Activated naive CD8-positive, alpha-beta T cell treated with anti-CD3 and anti-CD28 coated beads, Interleukin-2, amount 10 ng/mL, durations not matched to agents 7 days and 5 days (primary cell): ENCODE measurements around the gene MROH2A. TPM values are rescaled to one million over a fixed set of nuclear protein-coding genes. Genes with fewer than 3 reads are reported as not detected.
"Not testable (repeated sequence)": the region's sequence is repeated elsewhere in the genome, so short reads cannot be mapped to it uniquely, and the experiment has no call there.

ENCODE experiments used
- ATAC-seq: fragments of 150-1000 bp; cut with Tn5 transposase; one replicate; pipeline ENCODE4 v1.10.0; 2021; ENCODE audit warnings: low read depth, moderate library complexity
- POLR2A ChIA-PET: fragments of 350-600 bp; sonication (Branson Sonifier 250); formaldehyde crosslinking; loops from one replicate; lab custom pipeline; 2021; ENCODE audit warnings: antibody characterized with exemption; lab: Charles Lee
- DNase-seq: peaks from one replicate; pipeline ENCODE4 v3.0.0; 2021
- H3K27ac Mint-ChIP-seq: one replicate; pipeline ENCODE4 v1.8.0; 2022; ENCODE audit warnings: mild to moderate bottlenecking, mixed read lengths
- H3K27me3 Mint-ChIP-seq: one replicate; pipeline ENCODE4 v1.8.0; 2022; ENCODE audit warnings: mild to moderate bottlenecking, moderate library complexity, mixed read lengths
- H3K36me3 Mint-ChIP-seq: one replicate; pipeline ENCODE4 v1.8.0; 2021; ENCODE audit warnings: mild to moderate bottlenecking, mixed read lengths
- H3K4me1 Mint-ChIP-seq: one replicate; pipeline ENCODE4 v1.8.0; 2021; ENCODE audit warnings: mixed read lengths
- H3K4me3 Mint-ChIP-seq: one replicate; pipeline ENCODE4 v1.8.0; 2022; ENCODE audit warnings: mild to moderate bottlenecking, moderate library complexity, mixed read lengths
- H3K9me3 Mint-ChIP-seq: one replicate; pipeline ENCODE4 v1.8.0; 2021; ENCODE audit warnings: mixed read lengths
- total RNA-seq, 2 experiments: library from RNA; stranded (reverse); gene quantifications; one replicate each; pipeline ENCODE4 v1.2.3, GENCODE V29; 2021

The MROH2A gene
- total RNA-seq, 2 experiments from 2014 or later = not detected

- H3K4me1 Mint-ChIP-seq, ATAC-seq, H3K27ac Mint-ChIP-seq, H3K4me3 Mint-ChIP-seq, POLR2A ChIA-PET, DNase-seq, H3K36me3 Mint-ChIP-seq: not testable (repeated sequence)
- Mint-ChIP-seq H3K27me3 (peaks cover 20% of the 10 kb centered on the region), H3K9me3 (peaks cover 19% of the 10 kb centered on the region)
These were observed 26.7 kb upstream of the MROH2A start for GRCh38 chr2:233751212-233752009.

- H3K27ac Mint-ChIP-seq = no peak overlapping the region
- ATAC-seq (no peak), DNase-seq (no peak)
- no peak overlapping the region for H3K4me3 Mint-ChIP-seq
- peaks cover 12% of the 10 kb centered on the region for H3K9me3 Mint-ChIP-seq
- no peaks in the 10 kb centered on the region for H3K36me3 Mint-ChIP-seq
- POLR2A ChIA-PET = no interaction called here
- H3K27me3 Mint-ChIP-seq = peaks cover 12% of the 10 kb centered on the region
- no peaks in the 10 kb centered on the region for H3K4me1 Mint-ChIP-seq
These were observed 23.1 kb upstream of the MROH2A start for GRCh38 chr2:233754872-233755611.

GRCh38 chr2:233756429-233757081 is 21.6 kb upstream of the MROH2A start:
- ATAC-seq = no peak
- DNase-seq = no peak
- Mint-ChIP-seq H3K27ac (no peak overlapping the region), H3K4me1 (no peaks in the 10 kb centered on the region), H3K27me3 (peaks cover 12% of the 10 kb centered on the region), H3K36me3 (no peaks in the 10 kb centered on the region), H3K4me3 (no peak overlapping the region), H3K9me3 (peaks cover 6% of the 10 kb centered on the region)
- POLR2A ChIA-PET = no interaction called here

GRCh38 chr2:233758141-233758540 is 20.0 kb upstream of the MROH2A start:
- H3K27me3 Mint-ChIP-seq = peaks cover 3% of the 10 kb centered on the region
- POLR2A ChIA-PET = no interaction called here
- no peaks in the 10 kb centered on the region for H3K9me3 Mint-ChIP-seq
- H3K36me3 Mint-ChIP-seq = no peaks in the 10 kb centered on the region
- no peak for DNase-seq
- no peak overlapping the region for H3K27ac Mint-ChIP-seq
- ATAC-seq = no peak
- H3K4me3 Mint-ChIP-seq = no peak overlapping the region
- no peaks in the 10 kb centered on the region for H3K4me1 Mint-ChIP-seq

GRCh38 chr2:233758849-233759248 is 19.3 kb upstream of the MROH2A start:
- Mint-ChIP-seq H3K4me3 (no peak overlapping the region), H3K9me3 (no peaks in the 10 kb centered on the region), H3K4me1 (no peaks in the 10 kb centered on the region), H3K27me3 (peaks cover 9% of the 10 kb centered on the region), H3K36me3 (no peaks in the 10 kb centered on the region), H3K27ac (no peak overlapping the region)
- no peak for ATAC-seq
- DNase-seq = no peak
- POLR2A ChIA-PET = no interaction called here

GRCh38 chr2:233760043-233760442 is 18.1 kb upstream of the MROH2A start, which contains the start of gene UGT1A1:
TSS of gene UGT1A1 (plus strand) at chr2:233760270. CDS start at chr2:233760288, 18 bp downstream.
- POLR2A ChIA-PET = no interaction called here
- H3K4me1 Mint-ChIP-seq = no peaks in the 10 kb centered on the region
- ATAC-seq = no peak
- no peak for DNase-seq
- peaks cover 12% of the 10 kb centered on the region for H3K27me3 Mint-ChIP-seq
- H3K27ac Mint-ChIP-seq = no peak within 1 kb of the TSS
- H3K9me3 Mint-ChIP-seq = no peaks in the 10 kb centered on the region
- H3K4me3 Mint-ChIP-seq = no peak within 1 kb of the TSS
- H3K36me3 Mint-ChIP-seq = no peaks in the 10 kb centered on the region

GRCh38 chr2:233761040-233761769 is 16.9 kb upstream of the MROH2A start:
- H3K27ac Mint-ChIP-seq = no peak overlapping the region
- POLR2A ChIA-PET = no interaction called here
- H3K27me3 Mint-ChIP-seq = peaks cover 11% of the 10 kb centered on the region
- no peaks in the 10 kb centered on the region for H3K36me3 Mint-ChIP-seq
- ATAC-seq (no peak), DNase-seq (no peak)
- H3K4me1 Mint-ChIP-seq = no peaks in the 10 kb centered on the region
- H3K9me3 Mint-ChIP-seq = no peaks in the 10 kb centered on the region
- no peak overlapping the region for H3K4me3 Mint-ChIP-seq

GRCh38 chr2:233764264-233764663 is 13.9 kb upstream of the MROH2A start:
- POLR2A ChIA-PET = no interaction called here
- ATAC-seq = no peak
- no peak for DNase-seq
- Mint-ChIP-seq H3K36me3 (no peaks in the 10 kb centered on the region), H3K4me3 (no peak overlapping the region), H3K9me3 (no peaks in the 10 kb centered on the region), H3K4me1 (no peaks in the 10 kb centered on the region), H3K27me3 (peaks cover 16% of the 10 kb centered on the region), H3K27ac (no peak overlapping the region)

GRCh38 chr2:233764761-233765160 is 13.4 kb upstream of the MROH2A start:
- H3K36me3 Mint-ChIP-seq = no peaks in the 10 kb centered on the region
- H3K9me3 Mint-ChIP-seq = no peaks in the 10 kb centered on the region
- POLR2A ChIA-PET = no interaction called here
- H3K4me1 Mint-ChIP-seq = no peaks in the 10 kb centered on the region
- DNase-seq (no peak), ATAC-seq (no peak)
- peaks cover 14% of the 10 kb centered on the region for H3K27me3 Mint-ChIP-seq
- no peak overlapping the region for H3K4me3 Mint-ChIP-seq
- no peak overlapping the region for H3K27ac Mint-ChIP-seq

- no peaks in the 10 kb centered on the region for H3K36me3 Mint-ChIP-seq
- H3K27me3 Mint-ChIP-seq = peaks cover 14% of the 10 kb centered on the region
- no peaks in the 10 kb centered on the region for H3K4me1 Mint-ChIP-seq
- H3K4me3 Mint-ChIP-seq = no peak overlapping the region
- DNase-seq (no peak), ATAC-seq (no peak)
- H3K9me3 Mint-ChIP-seq = no peaks in the 10 kb centered on the region
- no peak overlapping the region for H3K27ac Mint-ChIP-seq
- POLR2A ChIA-PET = no interaction called here
These were observed 11.7 kb upstream of the MROH2A start for GRCh38 chr2:233766416-233766815.

GRCh38 chr2:233768076-233768475 is 10.1 kb upstream of the MROH2A start:
- DNase-seq = no peak
- H3K9me3 Mint-ChIP-seq = no peaks in the 10 kb centered on the region
- H3K27me3 Mint-ChIP-seq = peaks cover 14% of the 10 kb centered on the region
- no peak overlapping the region for H3K27ac Mint-ChIP-seq
- no peak for ATAC-seq
- POLR2A ChIA-PET = no interaction called here
- no peaks in the 10 kb centered on the region for H3K36me3 Mint-ChIP-seq
- H3K4me1 Mint-ChIP-seq = no peaks in the 10 kb centered on the region
- no peak overlapping the region for H3K4me3 Mint-ChIP-seq

GRCh38 chr2:233769260-233769659 is 8.9 kb upstream of the MROH2A start:
- H3K9me3 Mint-ChIP-seq = no peaks in the 10 kb centered on the region
- POLR2A ChIA-PET = no interaction called here
- H3K27ac Mint-ChIP-seq = no peak overlapping the region
- peaks cover 8% of the 10 kb centered on the region for H3K27me3 Mint-ChIP-seq
- no peak overlapping the region for H3K4me3 Mint-ChIP-seq
- no peaks in the 10 kb centered on the region for H3K36me3 Mint-ChIP-seq
- DNase-seq (no peak), ATAC-seq (no peak)
- no peaks in the 10 kb centered on the region for H3K4me1 Mint-ChIP-seq

- Mint-ChIP-seq H3K4me3 (no peak overlapping the region), H3K9me3 (no peaks in the 10 kb centered on the region), H3K27ac (no peak overlapping the region), H3K27me3 (peaks cover 5% of the 10 kb centered on the region), H3K4me1 (no peaks in the 10 kb centered on the region), H3K36me3 (no peaks in the 10 kb centered on the region)
- ATAC-seq (no peak), DNase-seq (no peak)
- POLR2A ChIA-PET = no interaction called here
These were observed 6.0 kb upstream of the MROH2A start for GRCh38 chr2:233772153-233772552.
